IMR-90 (cell line): ENCODE measurements around the gene POMGNT1. TPM values are rescaled to one million over a fixed set of nuclear protein-coding genes. Genes with fewer than 3 reads are reported as not detected.

ENCODE experiments used
- ATAC-seq: fragments of 200-7000 bp; cut with Tn5 transposase; 2 replicates; pipeline ENCODE4 v1.9.1; 2020; ENCODE audit warnings: low read depth, mild to moderate bottlenecking, moderate library complexity
- BruUV-seq: library from RNA; stranded (reverse); fragments of 400-500 nt; replicated peaks from 2 replicates; lab custom pipeline; 2021; lab: Mats Ljungman, UMichigan
- CTCF ChIA-PET: fragments of 300-600 bp; formaldehyde crosslinking; extraction: SDS; loops from one replicate; lab custom pipeline; 2021; ENCODE audit warnings: antibody characterized with exemption; lab: Yijun Ruan, JAX
- POLR2A ChIA-PET: fragments of 300-600 bp; sonication (Branson Sonifier 250); formaldehyde crosslinking; loops from one replicate; lab custom pipeline; 2022; ENCODE audit warnings: antibody characterized with exemption; ENCODE audit not compliant: unreplicated experiment; lab: Charles Lee
- DNase-seq: peaks from one replicate; pipeline ENCODE4 v3.0.0; 2013
- H2AFZ ChIP-seq: replicated peaks from 2 replicates; pipeline ENCODE3; 2013; ENCODE audit warnings: low read length, mild to moderate bottlenecking; ENCODE audit not compliant: poor library complexity
- H2AK5ac ChIP-seq: 2 replicates; pipeline ENCODE4 v1.6.1; 2013; ENCODE audit warnings: low read depth, low read length, inconsistent platforms
- H2AK9ac ChIP-seq: replicated peaks from 2 replicates; pipeline ENCODE3; 2013; ENCODE audit warnings: mild to moderate bottlenecking, low read depth, low read length, moderate library complexity; ENCODE audit not compliant: poor library complexity
- H2BK120ac ChIP-seq: 2 replicates; pipeline ENCODE4 v1.6.1; 2013; ENCODE audit warnings: low read depth, low read length, inconsistent platforms
- H2BK15ac ChIP-seq: 3 replicates; pipeline ENCODE4 v1.6.1; 2013; ENCODE audit warnings: low read depth, low read length, inconsistent platforms
- H2BK20ac ChIP-seq: 2 replicates; pipeline ENCODE4 v1.6.1; 2013; ENCODE audit warnings: low read depth, mild to moderate bottlenecking, inconsistent platforms, low read length, moderate library complexity
- H2BK5ac ChIP-seq: 2 replicates; pipeline ENCODE4 v1.6.1; 2013; ENCODE audit warnings: mild to moderate bottlenecking, low read depth, low read length, inconsistent platforms; ENCODE audit not compliant: poor library complexity, severe bottlenecking
- H3K14ac ChIP-seq: replicated peaks from 2 replicates; pipeline ENCODE4 v1.6.1; 2013; ENCODE audit warnings: low read depth, low read length, inconsistent platforms
- H3K18ac ChIP-seq: 2 replicates; pipeline ENCODE4 v1.6.1; 2013; ENCODE audit warnings: low read depth, low read length, control low read depth
- H3K23ac ChIP-seq: 2 replicates; pipeline ENCODE4 v1.6.1; 2013; ENCODE audit warnings: low read depth, low read length, inconsistent platforms
- H3K27ac ChIP-seq: 2 replicates; pipeline ENCODE4 v1.5.1; 2013; ENCODE audit warnings: mild to moderate bottlenecking, control low read depth, low read length; ENCODE audit not compliant: insufficient read depth
- H3K27me3 ChIP-seq: 2 replicates; pipeline ENCODE4 v1.6.1; 2013; ENCODE audit warnings: low read length; ENCODE audit not compliant: control insufficient read depth, insufficient read depth
- H3K36me3 ChIP-seq: 2 replicates; pipeline ENCODE4 v1.6.1; 2013; ENCODE audit warnings: low read length, mixed read lengths; ENCODE audit not compliant: control insufficient read depth, insufficient read depth
- H3K4ac ChIP-seq: 2 replicates; pipeline ENCODE4 v1.6.1; 2013; ENCODE audit warnings: low read depth, low read length, inconsistent platforms
- H3K4me1 ChIP-seq: 2 replicates; pipeline ENCODE4 v1.6.1; 2013; ENCODE audit warnings: low read length, mixed read lengths; ENCODE audit not compliant: control insufficient read depth, insufficient read depth
- H3K4me2 ChIP-seq: 2 replicates; pipeline ENCODE4 v1.6.1; 2013; ENCODE audit warnings: low read depth, mild to moderate bottlenecking, control low read depth, low read length, moderate library complexity
- H3K4me3 ChIP-seq: 2 replicates; pipeline ENCODE4 v1.5.1; 2013; ENCODE audit warnings: low read depth, mild to moderate bottlenecking, control low read depth, low read length, moderate library complexity; ENCODE audit not compliant: insufficient read depth
- H3K56ac ChIP-seq: 2 replicates; pipeline ENCODE4 v1.6.1; 2013; ENCODE audit warnings: low read length, inconsistent platforms; ENCODE audit not compliant: insufficient read depth; ENCODE audit errors: extremely low read depth
- H3K79me1 ChIP-seq, 2 experiments: 2 replicates each; pipeline ENCODE4 v1.6.1; 2013; ENCODE audit warnings: low read length in 2 of 2, inconsistent platforms in 1 of 2, low read depth in 1 of 2
- H3K9ac ChIP-seq: 2 replicates; pipeline ENCODE4 v1.6.1; 2013; ENCODE audit warnings: low read depth, low read length, control low read depth
- H3K9me1 ChIP-seq: 2 replicates; pipeline ENCODE4 v1.6.1; 2013; ENCODE audit warnings: low read length, inconsistent platforms; ENCODE audit not compliant: insufficient read depth
- H3K9me3 ChIP-seq: 2 replicates; pipeline ENCODE4 v1.6.1; 2013; ENCODE audit warnings: low read length; ENCODE audit not compliant: control insufficient read depth, insufficient read depth
- H4K20me1 ChIP-seq: 2 replicates; pipeline ENCODE4 v1.6.1; 2013; ENCODE audit warnings: low read length, inconsistent platforms; ENCODE audit not compliant: insufficient read depth
- H4K5ac ChIP-seq: 2 replicates; pipeline ENCODE4 v1.6.1; 2013; ENCODE audit warnings: mild to moderate bottlenecking, low read depth, low read length, control low read depth
- H4K8ac ChIP-seq, 2 experiments: 2 replicates each; pipeline ENCODE4 v1.6.1; 2013; ENCODE audit warnings: low read depth in 2 of 2, low read length in 2 of 2, control low read depth in 1 of 2, inconsistent platforms in 1 of 2
- H4K91ac ChIP-seq: 2 replicates; pipeline ENCODE4 v1.6.1; 2013; ENCODE audit warnings: low read depth, low read length, inconsistent platforms; ENCODE audit not compliant: insufficient read depth
- BHLHE40 ChIP-seq: fragments of 150-350 bp; IDR thresholded peaks from 2 replicates; pipeline ENCODE4 v1.6.1; 2016; ENCODE audit warnings: mild to moderate bottlenecking, low read depth, low read length
- CEBPB ChIP-seq: IDR thresholded peaks from 2 replicates; pipeline ENCODE4 v1.6.1; 2012; ENCODE audit warnings: low read depth, low read length, improper control_type of control experiment
- CHD1 ChIP-seq: IDR thresholded peaks from 2 replicates; pipeline ENCODE4 v1.6.1; 2012; ENCODE audit warnings: low read depth, low read length, improper control_type of control experiment
- CTCF ChIP-seq: conservative IDR thresholded peaks from 2 replicates; pipeline ENCODE4 v1.5.1; 2012; ENCODE audit warnings: mild to moderate bottlenecking, low read depth, low read length, improper control_type of control experiment
- ELK1 ChIP-seq: fragments of 150-350 bp; IDR thresholded peaks from 2 replicates; pipeline ENCODE4 v1.6.1; 2016; ENCODE audit warnings: low read depth, mild to moderate bottlenecking, low read length, moderate library complexity, borderline replicate concordance
- FOS ChIP-seq: fragments of 150-350 bp; IDR thresholded peaks from 2 replicates; pipeline ENCODE4 v1.6.1; 2016; ENCODE audit warnings: low read depth, low read length
- MAFK ChIP-seq: IDR thresholded peaks from 2 replicates; pipeline ENCODE4 v1.6.1; 2012; ENCODE audit warnings: low read depth, low read length, improper control_type of control experiment
- MAZ ChIP-seq: IDR thresholded peaks from 2 replicates; pipeline ENCODE4 v1.6.1; 2012; ENCODE audit warnings: low read depth, mild to moderate bottlenecking, low read length, improper control_type of control experiment, moderate library complexity, borderline replicate concordance
- MXI1 ChIP-seq: IDR thresholded peaks from 2 replicates; pipeline ENCODE4 v1.6.1; 2012; ENCODE audit warnings: low read depth, mild to moderate bottlenecking, low read length, moderate library complexity, borderline replicate concordance
- NFE2L2 ChIP-seq: fragments of 150-350 bp; IDR thresholded peaks from 2 replicates; pipeline ENCODE4 v1.6.1; 2016; ENCODE audit warnings: low read depth, mild to moderate bottlenecking, low read length
- POLR2A ChIP-seq: IDR thresholded peaks from 2 replicates; pipeline ENCODE4 v1.6.1; 2012; ENCODE audit warnings: mild to moderate bottlenecking, low read depth, low read length
- RAD21 ChIP-seq: IDR thresholded peaks from 2 replicates; pipeline ENCODE4 v1.6.1; 2012; ENCODE audit warnings: low read length, improper control_type of control experiment
- RCOR1 ChIP-seq: IDR thresholded peaks from 2 replicates; pipeline ENCODE4 v1.6.1; 2012; ENCODE audit warnings: mild to moderate bottlenecking, low read length, improper control_type of control experiment; ENCODE audit not compliant: insufficient replicate concordance
- RFX5 ChIP-seq: IDR thresholded peaks from 2 replicates; pipeline ENCODE4 v1.8.0; 2012; ENCODE audit warnings: low read depth, mild to moderate bottlenecking, low read length, moderate library complexity
- USF2 ChIP-seq: fragments of 150-350 bp; IDR thresholded peaks from 2 replicates; pipeline ENCODE4 v1.6.1; 2017; ENCODE audit warnings: mild to moderate bottlenecking, antibody characterized with exemption, low read length, low read depth
- WGBS, 2 experiments: methylation state at CpG; one replicate each; pipeline versions ENCODE4 v1.1.5 to v1.1.7; 2013; ENCODE audit warnings: missing lambda C conversion rate in 2 of 2; ENCODE audit not compliant: insufficient read length in 1 of 2; ENCODE audit errors: extremely low coverage in 2 of 2; 5-methylcytosine and 5-hydroxymethylcytosine counted together
- dilution Hi-C: fragments of 300-500 bp; cut with HindIII; formaldehyde crosslinking; loops from one replicate; pipeline ENCODE4 v1.14.3; 2018; ENCODE audit warnings: low sequenced_read_pairs; ENCODE audit not compliant: unreplicated experiment
- in situ Hi-C: fragments of 300-500 bp; cut with MboI; formaldehyde crosslinking; loops from 3 replicates; pipeline ENCODE4 v1.14.3; 2019; ENCODE audit warnings: low sequenced_read_pairs, inconsistent platforms, mixed read lengths
- intact Hi-C: fragments of 100-400 bp; cut with micrococcal nuclease; formaldehyde crosslinking; loops from 2 replicates; pipeline ENCODE4 v1.10.0; 2022
- polyA plus RNA-seq, 3 experiments: library from polyadenylated mRNA; depleted of rRNA; stranded (reverse); fragments of >200 nt; gene quantifications; 2 replicates each; pipeline ENCODE4 v1.2.3, GENCODE V29; 2012; ENCODE audit warnings: low replicate concordance in 1 of 3
- total RNA-seq: library from RNA; depleted of rRNA; stranded (reverse); fragments of >200 nt; gene quantifications from 2 replicates; pipeline ENCODE4 v1.2.3, GENCODE V29; 2012

The POMGNT1 gene
- total and polyA plus RNA-seq, 2 of the 4 experiments (the other 2 are of a cell fraction) = 54.8 to 65.3 TPM

GRCh38 chr1:46184920-46185658 is 13.1 kb downstream of the POMGNT1 start:
- H3K4me3 ChIP-seq = no peak overlapping the region
- 80% methylated on average over 3 of the region's 7 CpGs; no CpG with 5 or more reads in 1 of the 2 experiments for WGBS, 2 experiments
- no peak overlapping the region for H3K18ac ChIP-seq
- dilution Hi-C loops = loop anchor here (25.0 kb wide), 1 partner anchor 148 kb away; no protein-coding TSS in a partner anchor
- no peak overlapping the region for H2BK5ac ChIP-seq
- H3K79me1 ChIP-seq = no peaks in the 10 kb centered on the region
- no peaks in the 10 kb centered on the region for H3K27me3 ChIP-seq
- H4K8ac ChIP-seq = no peak overlapping the region
- H2AK5ac ChIP-seq = 0 out of 2 replicates have a peak overlapping the region, but pooled peaks have one; percentile 91
- H2AK9ac ChIP-seq = peak overlapping the region; percentile 66
- no peak overlapping the region for H2BK120ac ChIP-seq
- no peaks in the 10 kb centered on the region for H3K9me3 ChIP-seq
- POLR2A ChIA-PET = no interaction called here
- H4K91ac ChIP-seq = no peak overlapping the region
- H3K23ac ChIP-seq = no peak overlapping the region
- no peak for TF ChIP-seq USF2
- TF ChIP-seq RCOR1 = no peak
- no peak for TF ChIP-seq CTCF
- TF ChIP-seq MAFK = no peak
- TF ChIP-seq RAD21 = no peak
- no peak for TF ChIP-seq BHLHE40
- TF ChIP-seq CEBPB = no peak
- TF ChIP-seq POLR2A = no peak
- no peak for TF ChIP-seq NFE2L2
- TF ChIP-seq RFX5 = no peak
- no peak for TF ChIP-seq MAZ
- no peak for TF ChIP-seq ELK1
- TF ChIP-seq MXI1 = no peak
- TF ChIP-seq CHD1 = no peak
- TF ChIP-seq FOS = no peak
- no peak for DNase-seq
- H2AFZ ChIP-seq = peak overlapping the region; percentile 14
- H3K4me2 ChIP-seq = no peak overlapping the region
- no peak overlapping the region for H3K27ac ChIP-seq
- no peak for ATAC-seq
- in situ Hi-C loops = no loop called here
- no peak overlapping the region for H3K56ac ChIP-seq
- 0 out of 2 replicates have a peak overlapping the region, but pooled peaks have one; percentile 27 for H2BK20ac ChIP-seq
- CTCF ChIA-PET = no interaction called here
- H3K9me1 ChIP-seq = peaks cover 16% of the 10 kb centered on the region
- H4K5ac ChIP-seq = no peak overlapping the region
- peak overlapping the region; percentile 90 for H3K4ac ChIP-seq
- intact Hi-C loops = no loop called here
- H4K20me1 ChIP-seq = no peaks in the 10 kb centered on the region
- no peak overlapping the region for H3K9ac ChIP-seq
- H3K36me3 ChIP-seq = peaks cover 18% of the 10 kb centered on the region
- BruUV-seq = no TSS peak
- peaks cover 16% of the 10 kb centered on the region for H3K4me1 ChIP-seq
- no peak overlapping the region for H2BK15ac ChIP-seq
- H3K14ac ChIP-seq = 0 out of 2 replicates have a peak overlapping the region, but pooled peaks have one; percentile 28
